Osteoblast (primary cell): ENCODE results near the gene PAPOLG. TPM values are rescaled to one million over a fixed set of nuclear protein-coding genes. Genes with fewer than 3 reads are reported as not detected.

ENCODE experiments used
- DNase-seq: peaks from one replicate; pipeline ENCODE4 v3.0.0; 2011; ENCODE audit warnings: low spot score, mixed read lengths; ENCODE audit not compliant: insufficient read length; ENCODE audit errors: missing footprints
- H2AFZ ChIP-seq: 2 replicates; pipeline ENCODE4 v1.6.0; 2011; ENCODE audit warnings: mild to moderate bottlenecking, low read length
- H3K27ac ChIP-seq: 2 replicates; pipeline ENCODE4 v1.5.1; 2011; ENCODE audit warnings: mild to moderate bottlenecking, low read depth, low read length, moderate library complexity
- H3K27me3 ChIP-seq: 2 replicates; pipeline ENCODE4 v1.6.0; 2012; ENCODE audit warnings: mild to moderate bottlenecking, control low read depth, inconsistent platforms, low read length, moderate library complexity; ENCODE audit not compliant: insufficient read depth
- H3K36me3 ChIP-seq: 2 replicates; pipeline ENCODE4 v1.5.1; 2011; ENCODE audit warnings: mild to moderate bottlenecking, low read length, control low read depth, moderate library complexity; ENCODE audit not compliant: insufficient read depth
- H3K4me1 ChIP-seq: 2 replicates; pipeline ENCODE4 v1.5.1; 2011; ENCODE audit warnings: mild to moderate bottlenecking, low read length, control low read depth, moderate library complexity; ENCODE audit not compliant: insufficient read depth
- H3K4me2 ChIP-seq: 2 replicates; pipeline ENCODE4 v1.6.0; 2011; ENCODE audit warnings: mild to moderate bottlenecking, low read length; ENCODE audit not compliant: insufficient read depth
- H3K4me3 ChIP-seq: fragments of 200-600 bp; sonication (generic); 3 replicates; pipeline ENCODE4 v1.5.1; 2012; ENCODE audit warnings: mild to moderate bottlenecking, low read length, inconsistent platforms; ENCODE audit not compliant: insufficient read depth
- H3K79me2 ChIP-seq: 2 replicates; pipeline ENCODE4 v1.6.0; 2012; ENCODE audit warnings: mild to moderate bottlenecking, low read length, control low read depth, inconsistent platforms; ENCODE audit not compliant: insufficient read depth
- H3K9me3 ChIP-seq: 2 replicates; pipeline ENCODE4 v1.5.1; 2011; ENCODE audit warnings: low read depth, low read length, control low read depth
- H4K20me1 ChIP-seq: 2 replicates; pipeline ENCODE4 v1.6.0; 2012; ENCODE audit warnings: mild to moderate bottlenecking, low read length, control low read depth; ENCODE audit not compliant: insufficient read depth
- total RNA-seq: library from RNA; depleted of rRNA; stranded (reverse); fragments of >200 nt; gene quantifications from 2 replicates; pipeline ENCODE4 v1.2.3, GENCODE V29; 2012
- TF ChIP-seq, protein P1 (sequence below): IDR thresholded peaks from 2 replicates; pipeline ENCODE4 v1.5.1; 2011; ENCODE audit warnings: mild to moderate bottlenecking, low read depth, low read length, moderate library complexity; ENCODE audit errors: extremely low read depth

The PAPOLG gene
- total RNA-seq, 1 donor, result 19.9 TPM

DNA sequence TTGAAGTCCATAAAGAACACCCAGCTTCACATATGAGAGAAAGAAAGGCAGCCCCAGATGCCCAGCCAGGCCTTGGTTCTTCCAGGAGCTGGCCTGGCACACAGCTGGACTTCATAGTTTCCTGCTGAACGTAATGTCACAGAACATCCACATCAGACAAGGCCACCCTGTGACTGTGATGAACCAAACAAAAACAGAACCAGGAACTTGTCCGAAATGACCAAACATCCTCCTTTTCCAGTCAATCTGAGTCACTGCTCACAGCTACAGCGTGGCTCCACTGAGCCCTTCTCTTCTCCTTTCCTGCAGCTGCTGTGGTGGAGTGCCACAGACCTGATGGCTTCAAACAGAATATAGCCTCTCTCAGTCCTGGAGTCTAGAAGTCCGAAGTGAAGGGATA, 45.4 kb upstream of the PAPOLG start:
- Histone ChIP-seq H3K4me3 (no peak overlapping the region), H3K4me2 (no peak overlapping the region), H3K27ac (no peak overlapping the region), H3K27me3 (no peaks in the 10 kb centered on the region), H3K36me3 (no peaks in the 10 kb centered on the region), H2AFZ (peak overlapping the region; percentile 72), H3K9me3 (no peaks in the 10 kb centered on the region), H4K20me1 (no peaks in the 10 kb centered on the region), H3K4me1 (peaks cover 23% of the 10 kb centered on the region), H3K79me2 (no peaks in the 10 kb centered on the region)
- peak; percentile 79 for DNase-seq
- TF ChIP-seq, protein P1, sequence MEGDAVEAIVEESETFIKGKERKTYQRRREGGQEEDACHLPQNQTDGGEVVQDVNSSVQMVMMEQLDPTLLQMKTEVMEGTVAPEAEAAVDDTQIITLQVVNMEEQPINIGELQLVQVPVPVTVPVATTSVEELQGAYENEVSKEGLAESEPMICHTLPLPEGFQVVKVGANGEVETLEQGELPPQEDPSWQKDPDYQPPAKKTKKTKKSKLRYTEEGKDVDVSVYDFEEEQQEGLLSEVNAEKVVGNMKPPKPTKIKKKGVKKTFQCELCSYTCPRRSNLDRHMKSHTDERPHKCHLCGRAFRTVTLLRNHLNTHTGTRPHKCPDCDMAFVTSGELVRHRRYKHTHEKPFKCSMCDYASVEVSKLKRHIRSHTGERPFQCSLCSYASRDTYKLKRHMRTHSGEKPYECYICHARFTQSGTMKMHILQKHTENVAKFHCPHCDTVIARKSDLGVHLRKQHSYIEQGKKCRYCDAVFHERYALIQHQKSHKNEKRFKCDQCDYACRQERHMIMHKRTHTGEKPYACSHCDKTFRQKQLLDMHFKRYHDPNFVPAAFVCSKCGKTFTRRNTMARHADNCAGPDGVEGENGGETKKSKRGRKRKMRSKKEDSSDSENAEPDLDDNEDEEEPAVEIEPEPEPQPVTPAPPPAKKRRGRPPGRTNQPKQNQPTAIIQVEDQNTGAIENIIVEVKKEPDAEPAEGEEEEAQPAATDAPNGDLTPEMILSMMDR, result no peak

DNA sequence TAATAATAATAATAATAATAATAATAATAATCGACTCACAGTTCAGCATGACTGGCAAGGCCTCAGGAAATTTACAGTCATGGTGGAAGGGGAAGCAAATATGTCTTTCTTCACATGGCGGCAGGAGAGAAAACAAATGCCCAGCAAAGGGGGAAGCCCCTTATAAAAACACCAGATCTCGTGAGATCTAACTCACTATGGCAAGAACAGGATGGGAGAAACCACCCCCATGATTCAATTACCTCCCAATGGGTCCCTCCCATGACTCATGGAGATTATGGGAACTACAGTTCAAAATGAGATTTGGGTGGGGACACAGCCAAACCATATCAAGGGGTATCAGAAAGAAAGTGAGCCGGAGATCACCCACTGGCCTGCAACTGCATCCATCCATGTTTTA, 40.5 kb upstream of the PAPOLG start:
- Histone ChIP-seq H4K20me1 (no peaks in the 10 kb centered on the region), H2AFZ (no peak overlapping the region), H3K4me1 (peaks cover 5% of the 10 kb centered on the region), H3K27ac (no peak overlapping the region), H3K4me2 (no peak overlapping the region), H3K27me3 (no peaks in the 10 kb centered on the region), H3K36me3 (no peaks in the 10 kb centered on the region), H3K79me2 (no peaks in the 10 kb centered on the region), H3K4me3 (no peak overlapping the region), H3K9me3 (no peaks in the 10 kb centered on the region)
- TF ChIP-seq, protein P1, result no peak
- no peak for DNase-seq

DNA sequence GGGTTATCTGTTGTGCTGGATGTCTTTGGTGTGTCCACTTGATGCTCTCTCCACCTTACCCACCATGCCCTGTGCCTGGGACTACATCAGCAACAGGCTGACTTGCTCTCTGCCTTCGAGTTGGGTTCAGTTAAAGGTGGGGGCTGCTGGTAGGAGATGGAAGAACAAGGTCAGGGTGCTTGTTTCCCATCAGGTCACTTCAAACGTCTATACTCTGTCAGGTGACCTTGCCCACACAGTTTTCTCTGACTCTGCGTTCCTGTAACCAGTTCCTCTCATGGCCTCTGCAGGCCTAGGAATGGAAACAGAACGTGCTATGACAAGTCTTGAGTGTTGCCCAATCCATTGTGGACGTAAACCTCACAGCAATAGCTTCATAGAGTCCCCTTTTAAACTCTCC, 38.4 kb upstream of the PAPOLG start:
- H3K27ac ChIP-seq, result no peak overlapping the region
- H3K27me3 ChIP-seq, result no peaks in the 10 kb centered on the region
- no peaks in the 10 kb centered on the region for H4K20me1 ChIP-seq
- TF ChIP-seq, protein P1, result no peak
- H2AFZ ChIP-seq, result no peak overlapping the region
- no peak overlapping the region for H3K4me2 ChIP-seq
- no peak overlapping the region for H3K4me3 ChIP-seq
- H3K4me1 ChIP-seq, result no peaks in the 10 kb centered on the region
- DNase-seq, result no peak
- no peaks in the 10 kb centered on the region for H3K9me3 ChIP-seq
- H3K36me3 ChIP-seq, result no peaks in the 10 kb centered on the region
- H3K79me2 ChIP-seq, result no peaks in the 10 kb centered on the region

DNA sequence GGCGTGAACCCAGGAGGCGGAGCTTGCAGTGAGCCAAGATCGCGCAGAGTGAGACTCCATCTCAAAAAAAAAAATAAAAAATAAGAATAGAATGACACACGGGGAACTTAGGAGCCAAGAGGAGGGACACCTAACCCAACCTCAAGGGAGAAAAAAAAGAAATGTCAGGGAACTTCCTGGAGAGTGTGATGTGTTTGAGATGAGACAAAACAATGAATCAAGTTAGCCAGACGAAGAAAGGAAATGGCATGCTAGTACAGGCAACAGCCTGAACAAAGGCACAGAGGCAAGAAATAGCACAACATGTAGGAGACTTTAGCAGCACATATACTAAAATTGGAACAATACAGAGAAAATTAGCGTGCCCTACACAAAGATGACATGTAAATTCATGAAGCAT, 36.7 kb upstream of the PAPOLG start:
- H3K36me3 ChIP-seq, result no peaks in the 10 kb centered on the region
- DNase-seq, result no peak
- H2AFZ ChIP-seq, result no peak overlapping the region
- H3K4me1 ChIP-seq, result no peaks in the 10 kb centered on the region
- H3K27ac ChIP-seq, result no peak overlapping the region
- no peaks in the 10 kb centered on the region for H3K9me3 ChIP-seq
- no peaks in the 10 kb centered on the region for H4K20me1 ChIP-seq
- H3K79me2 ChIP-seq, result no peaks in the 10 kb centered on the region
- H3K4me2 ChIP-seq, result no peak overlapping the region
- TF ChIP-seq, protein P1, result no peak
- H3K4me3 ChIP-seq, result no peak overlapping the region
- H3K27me3 ChIP-seq, result no peaks in the 10 kb centered on the region
